ENCODE measurements around the gene SRP9.
"Not testable (repeated sequence)": the region's sequence is repeated elsewhere in the genome, so short reads cannot be mapped to it uniquely, and the experiment has no call there.

Gene SRP9

GRCh38 chr1:225814381-225814780, 36.8 kb downstream of the SRP9 start (continued):
- TF ChIP-seq TSHZ2 (CRISPR knock-in tag; IDR thresholded peaks at IDR 0.05): no peak
- TF ChIP-seq CSRNP3 (CRISPR knock-in tag; IDR thresholded peaks at IDR 0.05): no peak
- no peak for TF ChIP-seq OSR1 (CRISPR knock-in tag; IDR thresholded peaks at IDR 0.05)
- no peak for TF ChIP-seq ISL1 (CRISPR knock-in tag; IDR thresholded peaks at IDR 0.05)

- not testable (repeated sequence) for ATAC-seq
Observed at GRCh38 chr1:225815090-225815489, 37.5 kb downstream of the SRP9 start.

- TF ChIP-seq RARB (CRISPR knock-in tag; IDR thresholded peaks at IDR 0.05) (no peak), ZFP30 (CRISPR knock-in tag; IDR thresholded peaks at IDR 0.05) (no peak), ZNF8 (CRISPR knock-in tag; IDR thresholded peaks at IDR 0.05) (no peak), ISL1 (CRISPR knock-in tag; IDR thresholded peaks at IDR 0.05) (no peak), SNAI2 (CRISPR knock-in tag; IDR thresholded peaks at IDR 0.05) (no peak), POU6F1 (CRISPR knock-in tag; IDR thresholded peaks at IDR 0.05; ENCODE audit: borderline replicate concordance, low read depth) (no peak), ZNF565 (CRISPR knock-in tag; conservative IDR thresholded peaks at IDR 0.05; ENCODE audit: low read depth) (no peak), TOX (CRISPR knock-in tag; IDR thresholded peaks at IDR 0.05; ENCODE audit: borderline replicate concordance) (no peak), ESRRG (CRISPR knock-in tag; IDR thresholded peaks at IDR 0.05) (no peak), OSR1 (CRISPR knock-in tag; IDR thresholded peaks at IDR 0.05) (no peak), ZFP3 (CRISPR knock-in tag; IDR thresholded peaks at IDR 0.05) (no peak), CREB5 (CRISPR knock-in tag; IDR thresholded peaks at IDR 0.05; ENCODE audit: low read depth) (no peak), TSHZ2 (CRISPR knock-in tag; IDR thresholded peaks at IDR 0.05) (no peak), CSRNP3 (CRISPR knock-in tag; IDR thresholded peaks at IDR 0.05) (no peak), GLIS3 (CRISPR knock-in tag; IDR thresholded peaks at IDR 0.05) (no peak), PATZ1 (CRISPR knock-in tag; IDR thresholded peaks at IDR 0.05; ENCODE audit: borderline replicate concordance) (no peak)
- no peak for ATAC-seq
Observed at GRCh38 chr1:225815526-225816178, 38.0 kb downstream of the SRP9 start.
